NB4 (cell line): Measurements from ENCODE around the gene ETV7.

ENCODE experiments used
- DNase-seq: peaks from one replicate; pipeline ENCODE4 v3.0.0; 2010; ENCODE audit warnings: low read depth
- H3K4me3 ChIP-seq: one replicate; pipeline ENCODE4 v1.5.1; 2011; ENCODE audit warnings: mild to moderate bottlenecking, low read depth, low read length, moderate library complexity
- MYC ChIP-seq: IDR thresholded peaks from 2 replicates; pipeline ENCODE4 v1.6.1; 2011; ENCODE audit warnings: low read depth, low read length
- POLR2A ChIP-seq: IDR thresholded peaks from 2 replicates; pipeline ENCODE4 v1.6.1; 2011; ENCODE audit warnings: mild to moderate bottlenecking; ENCODE audit not compliant: insufficient read length; ENCODE audit errors: extremely low read depth
- TF ChIP-seq, protein P1 (sequence below): IDR thresholded peaks from one replicate; pipeline ENCODE4 v1.5.1; 2012; ENCODE audit warnings: low read depth, low read length
- TF ChIP-seq, protein P2 (sequence below): IDR thresholded peaks from 2 replicates; pipeline ENCODE4 v1.6.1; 2011; ENCODE audit warnings: low read depth, low read length

The ETV7 gene

DNA sequence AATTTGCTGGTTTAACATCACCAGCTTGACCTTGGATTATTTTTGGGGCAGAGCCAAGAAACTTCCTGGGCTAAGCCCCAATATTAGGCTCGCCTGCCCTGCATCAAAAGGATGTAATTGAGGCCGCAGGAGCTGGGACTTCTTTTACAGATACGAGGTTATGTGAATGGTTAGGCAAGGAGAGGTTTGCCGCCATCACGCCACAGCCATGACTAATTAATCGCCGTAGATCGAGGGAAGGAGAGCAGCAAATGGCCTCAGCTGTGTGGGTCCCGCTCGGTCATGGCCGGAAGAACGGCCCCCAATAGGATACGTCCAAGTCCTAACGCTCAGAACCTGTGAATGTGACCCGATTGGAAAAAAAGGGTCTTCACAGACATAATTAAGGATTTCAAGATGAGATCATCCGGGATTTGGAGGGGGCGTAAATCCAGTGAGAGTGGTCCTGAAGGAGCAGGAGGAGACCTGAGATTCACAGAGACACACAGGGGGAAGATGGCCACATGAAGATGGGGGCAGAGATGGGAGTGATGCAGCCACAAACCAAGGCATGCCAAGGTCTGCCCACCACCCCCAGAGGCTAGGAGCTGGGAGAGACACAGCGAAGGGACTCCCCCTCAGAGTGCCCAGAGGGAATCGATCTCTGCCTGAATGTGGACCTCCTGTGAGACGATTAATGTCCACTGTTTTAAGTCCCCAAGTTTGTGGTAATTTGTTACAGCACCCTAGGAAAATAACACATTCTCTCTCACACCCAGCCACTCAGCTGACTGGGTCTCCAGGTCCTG, 40.8 kb downstream of the ETV7 start:
- no peak for DNase-seq
- H3K4me3 ChIP-seq: no peak overlapping the region
- TF ChIP-seq, protein P1, sequence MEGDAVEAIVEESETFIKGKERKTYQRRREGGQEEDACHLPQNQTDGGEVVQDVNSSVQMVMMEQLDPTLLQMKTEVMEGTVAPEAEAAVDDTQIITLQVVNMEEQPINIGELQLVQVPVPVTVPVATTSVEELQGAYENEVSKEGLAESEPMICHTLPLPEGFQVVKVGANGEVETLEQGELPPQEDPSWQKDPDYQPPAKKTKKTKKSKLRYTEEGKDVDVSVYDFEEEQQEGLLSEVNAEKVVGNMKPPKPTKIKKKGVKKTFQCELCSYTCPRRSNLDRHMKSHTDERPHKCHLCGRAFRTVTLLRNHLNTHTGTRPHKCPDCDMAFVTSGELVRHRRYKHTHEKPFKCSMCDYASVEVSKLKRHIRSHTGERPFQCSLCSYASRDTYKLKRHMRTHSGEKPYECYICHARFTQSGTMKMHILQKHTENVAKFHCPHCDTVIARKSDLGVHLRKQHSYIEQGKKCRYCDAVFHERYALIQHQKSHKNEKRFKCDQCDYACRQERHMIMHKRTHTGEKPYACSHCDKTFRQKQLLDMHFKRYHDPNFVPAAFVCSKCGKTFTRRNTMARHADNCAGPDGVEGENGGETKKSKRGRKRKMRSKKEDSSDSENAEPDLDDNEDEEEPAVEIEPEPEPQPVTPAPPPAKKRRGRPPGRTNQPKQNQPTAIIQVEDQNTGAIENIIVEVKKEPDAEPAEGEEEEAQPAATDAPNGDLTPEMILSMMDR: no peak
- no peak for TF ChIP-seq MYC
- TF ChIP-seq POLR2A: no peak
- TF ChIP-seq, protein P2, sequence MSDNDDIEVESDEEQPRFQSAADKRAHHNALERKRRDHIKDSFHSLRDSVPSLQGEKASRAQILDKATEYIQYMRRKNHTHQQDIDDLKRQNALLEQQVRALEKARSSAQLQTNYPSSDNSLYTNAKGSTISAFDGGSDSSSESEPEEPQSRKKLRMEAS: no peak

DNA sequence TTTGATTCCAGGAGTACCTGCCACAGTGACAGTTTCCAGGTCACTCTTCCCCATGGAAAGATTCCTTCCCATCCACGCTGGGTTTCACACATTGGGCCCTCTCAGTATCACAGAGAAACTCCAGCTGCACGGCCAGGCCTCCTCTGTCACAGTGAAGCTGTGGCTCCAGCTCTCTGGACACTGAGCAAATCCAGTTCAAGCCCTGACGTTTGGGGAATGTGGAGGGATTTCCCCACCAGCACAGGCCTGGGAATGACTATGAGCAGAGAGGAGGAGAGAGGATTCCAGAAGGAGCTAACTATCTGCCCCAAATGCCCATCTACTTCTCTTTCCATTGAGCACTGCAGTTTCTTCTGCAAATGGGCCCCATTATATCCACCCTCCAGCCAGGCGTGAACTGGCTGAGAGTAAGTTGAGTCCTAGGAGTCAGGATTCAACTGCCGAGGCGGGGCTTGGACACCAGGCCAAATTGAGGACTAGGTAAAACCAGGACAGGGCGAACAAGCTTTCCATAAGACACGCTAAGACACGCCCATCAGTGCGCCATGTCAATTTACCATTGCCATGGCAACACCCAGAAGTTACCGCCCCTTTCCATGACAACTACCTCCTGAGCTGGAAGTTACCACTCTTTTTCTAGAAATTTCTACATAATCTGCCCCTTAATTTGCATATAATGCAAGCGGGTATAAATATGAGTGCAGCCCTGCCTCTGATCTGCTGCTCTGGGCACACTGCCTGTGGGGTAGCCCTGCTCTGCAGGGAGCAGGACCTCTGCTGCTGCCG, 41.6 kb downstream of the ETV7 start:
- no peak for DNase-seq
- no peak overlapping the region for H3K4me3 ChIP-seq
- no peak for TF ChIP-seq POLR2A
- TF ChIP-seq, protein P2: no peak
- TF ChIP-seq MYC: no peak
- TF ChIP-seq, protein P1: no peak

DNA sequence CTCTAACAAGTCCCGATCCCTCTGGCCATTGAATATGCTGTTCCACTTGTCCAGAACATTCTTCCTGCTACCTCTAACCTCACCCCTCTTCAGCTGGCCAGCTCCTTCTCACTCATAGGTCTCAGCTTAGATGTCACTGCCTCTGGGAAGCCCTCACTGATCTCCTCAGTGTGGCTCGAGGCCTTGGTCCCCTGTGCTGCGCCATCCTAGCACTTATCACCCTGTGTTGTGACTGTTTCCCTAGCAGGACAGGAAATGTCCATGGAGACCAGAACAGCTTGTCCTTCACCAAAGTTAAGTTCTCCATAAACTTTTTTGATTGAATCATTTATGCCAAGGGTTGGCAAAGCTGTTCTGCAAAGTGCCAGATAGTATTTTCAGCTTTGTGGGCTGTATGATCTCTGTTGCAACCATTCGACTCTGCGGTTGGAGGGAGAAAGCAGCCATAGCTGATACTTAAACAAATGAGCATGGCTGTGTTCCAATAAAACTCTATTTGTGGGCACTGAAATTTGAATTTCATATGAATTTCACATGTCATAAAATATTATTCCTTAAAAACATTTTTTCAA, 44.3 kb downstream of the ETV7 start:
- H3K4me3 ChIP-seq: no peak overlapping the region
- DNase-seq: no peak
- TF ChIP-seq POLR2A (no peak), MYC (no peak)
- TF ChIP-seq, protein P2: no peak
- TF ChIP-seq, protein P1: no peak

DNA sequence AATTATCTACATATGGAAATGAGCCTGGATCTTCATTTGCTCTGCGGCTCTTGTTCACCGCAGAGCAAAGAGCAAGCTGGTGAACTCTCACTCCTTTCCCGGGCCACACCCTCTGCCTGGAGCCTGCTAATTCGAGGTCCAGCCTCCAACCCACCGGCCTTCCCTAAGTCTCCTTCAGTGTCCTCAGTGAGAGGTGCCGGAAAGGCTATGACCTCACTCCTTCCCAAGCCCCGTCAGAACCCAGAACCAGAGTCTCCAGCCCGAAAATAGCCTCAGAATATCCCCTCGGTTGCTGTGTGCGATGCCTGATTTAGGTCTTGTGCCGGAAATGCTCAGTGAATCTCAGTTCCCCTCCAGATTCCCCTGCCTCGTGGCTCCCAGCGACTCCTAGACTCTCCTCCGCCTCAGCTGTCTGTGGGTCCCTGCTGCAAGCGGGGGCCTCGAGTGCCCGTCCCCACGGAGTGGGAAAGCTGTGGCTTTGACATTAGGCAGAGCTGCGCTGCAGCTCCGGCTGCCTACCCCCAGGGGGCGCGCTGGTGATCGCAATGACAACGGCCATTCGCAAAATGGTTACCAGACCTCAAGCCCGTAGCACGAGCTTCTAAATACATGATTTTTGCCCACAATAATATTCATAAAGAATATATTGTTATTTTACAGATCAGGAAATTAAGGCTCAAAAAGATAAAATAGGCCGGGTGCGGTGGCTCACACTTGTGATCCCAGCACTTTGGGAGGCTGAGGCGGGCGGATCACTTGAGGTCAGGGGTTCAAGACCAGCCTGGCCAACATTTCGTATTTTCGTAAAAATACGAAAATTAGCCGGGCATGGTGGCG, 46.6 kb downstream of the ETV7 start:
- DNase-seq: peak; percentile 78
- H3K4me3 ChIP-seq: no peak overlapping the region
- peak; percentile 34; the same call in 1 of the 2 replicates for TF ChIP-seq MYC
- TF ChIP-seq POLR2A: no peak
- TF ChIP-seq, protein P2: peak; percentile 50; the same call in 1 of the 2 replicates
- TF ChIP-seq, protein P1: peak; percentile 99

DNA sequence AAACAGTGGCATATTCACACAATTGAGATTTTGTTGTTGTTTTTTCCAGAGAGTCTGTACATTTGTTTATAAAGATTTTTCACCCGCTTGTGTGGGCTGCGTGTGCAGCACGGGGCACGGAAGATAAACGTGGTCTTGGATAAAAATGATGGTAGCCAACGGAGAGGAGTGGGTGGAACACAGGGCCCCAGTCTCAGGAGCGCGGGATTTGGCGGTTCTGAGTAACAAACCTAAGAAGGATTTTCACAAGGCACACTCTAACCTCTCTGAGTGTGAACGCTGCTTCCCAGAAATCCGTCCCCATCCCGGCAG, 47.2 kb downstream of the ETV7 start:
- no peak overlapping the region for H3K4me3 ChIP-seq
- DNase-seq: no peak

More for the DNA sequence above, 47.2 kb downstream of the ETV7 start:
- TF ChIP-seq POLR2A: no peak
- TF ChIP-seq, protein P1: no peak
- no peak for TF ChIP-seq MYC
- TF ChIP-seq, protein P2: no peak
